ENCODE results near the gene B4GALT3. TPM values are rescaled to one million over a fixed set of nuclear protein-coding genes. Genes with fewer than 3 reads are reported as not detected.

B4GALT3 gene
- total RNA-seq, 6 donors from 2014 or later: 12.3 to 37.1 (median 27.2) TPM

- no peaks in the 10 kb centered on the region for H3K9me3 ChIP-seq
- DNase-seq (no peak), ATAC-seq (ENCODE audit: low FRiP score in 2 of 2) (no peak)
- H3K27me3 ChIP-seq: no peaks in the 10 kb centered on the region
- no peak overlapping the region for H3K4me3 ChIP-seq
- 84 to 100% methylated on average over 1 of the region's 1 CpG for WGBS, 2 donors
- TF ChIP-seq POLR2AphosphoS5 (IDR thresholded peaks at IDR 0.05): no peak
- no peak for TF ChIP-seq EP300 (IDR thresholded peaks at IDR 0.05)
- no peak for TF ChIP-seq POLR2A (IDR thresholded peaks at IDR 0.05)
- TF ChIP-seq, protein P1, sequence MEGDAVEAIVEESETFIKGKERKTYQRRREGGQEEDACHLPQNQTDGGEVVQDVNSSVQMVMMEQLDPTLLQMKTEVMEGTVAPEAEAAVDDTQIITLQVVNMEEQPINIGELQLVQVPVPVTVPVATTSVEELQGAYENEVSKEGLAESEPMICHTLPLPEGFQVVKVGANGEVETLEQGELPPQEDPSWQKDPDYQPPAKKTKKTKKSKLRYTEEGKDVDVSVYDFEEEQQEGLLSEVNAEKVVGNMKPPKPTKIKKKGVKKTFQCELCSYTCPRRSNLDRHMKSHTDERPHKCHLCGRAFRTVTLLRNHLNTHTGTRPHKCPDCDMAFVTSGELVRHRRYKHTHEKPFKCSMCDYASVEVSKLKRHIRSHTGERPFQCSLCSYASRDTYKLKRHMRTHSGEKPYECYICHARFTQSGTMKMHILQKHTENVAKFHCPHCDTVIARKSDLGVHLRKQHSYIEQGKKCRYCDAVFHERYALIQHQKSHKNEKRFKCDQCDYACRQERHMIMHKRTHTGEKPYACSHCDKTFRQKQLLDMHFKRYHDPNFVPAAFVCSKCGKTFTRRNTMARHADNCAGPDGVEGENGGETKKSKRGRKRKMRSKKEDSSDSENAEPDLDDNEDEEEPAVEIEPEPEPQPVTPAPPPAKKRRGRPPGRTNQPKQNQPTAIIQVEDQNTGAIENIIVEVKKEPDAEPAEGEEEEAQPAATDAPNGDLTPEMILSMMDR (IDR thresholded peaks at IDR 0.05): no peak
- H3K27ac ChIP-seq: peak overlapping the region in 3 of 4 donors; percentile 43 to 68 (median 60)
- no peaks in the 10 kb centered on the region for H3K36me3 ChIP-seq
- H3K4me1 ChIP-seq: peaks cover 37 to 42% (median 39%) of the 10 kb centered on the region in 4 donors
These were observed 4.9 kb upstream of the B4GALT3 start for GRCh38 chr1:161182214-161182613.

DNA sequence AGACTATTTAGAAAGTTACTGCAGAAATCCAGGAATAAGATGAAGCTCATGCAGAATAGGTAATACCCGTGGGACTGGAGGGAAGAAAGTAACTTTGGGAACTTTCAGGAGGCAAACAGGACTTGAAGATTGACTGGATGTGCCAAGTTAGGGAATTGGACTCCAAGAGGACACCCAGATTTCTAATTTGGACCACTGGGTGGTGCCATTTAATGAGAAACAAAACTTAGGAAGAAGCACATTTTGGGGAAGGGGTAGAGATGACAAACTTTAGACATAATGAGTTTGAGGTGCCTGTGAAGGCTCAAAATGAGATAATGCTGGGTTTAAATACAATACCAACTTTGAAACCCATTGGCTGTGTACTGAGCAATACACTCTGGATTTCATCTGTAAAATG, 3.3 kb upstream of the B4GALT3 start:
- H3K36me3 ChIP-seq: peaks cover 0 to 4% (median under 1%) of the 10 kb centered on the region in 4 donors
- H3K9me3 ChIP-seq: no peaks in the 10 kb centered on the region
- no peak overlapping the region for H3K27ac ChIP-seq
- no peak for TF ChIP-seq POLR2A (IDR thresholded peaks at IDR 0.05)
- TF ChIP-seq, protein P1 (IDR thresholded peaks at IDR 0.05): peak in 1 of 6 experiments; percentile 22
- DNase-seq (no peak), ATAC-seq (ENCODE audit: low FRiP score in 2 of 2) (no peak)
- H3K4me1 ChIP-seq: peaks cover 34 to 43% (median 36%) of the 10 kb centered on the region in 4 donors
- H3K27me3 ChIP-seq: no peaks in the 10 kb centered on the region
- whole genome bisulfite sequencing, 2 donors: 67 to 71% methylated on average over 1 of the region's 1 CpG
- H3K4me3 ChIP-seq: no peak overlapping the region

- Histone ChIP-seq H3K27ac (no peak overlapping the region), H3K4me3 (no peak overlapping the region), H3K4me1 (peaks cover 25 to 36% (median 29%) of the 10 kb centered on the region in 4 donors), H3K27me3 (no peaks in the 10 kb centered on the region), H3K9me3 (no peaks in the 10 kb centered on the region), H3K36me3 (peaks cover 0 to 14% (median 7%) of the 10 kb centered on the region in 4 donors)
- no peak for ATAC-seq (ENCODE audit: low FRiP score in 2 of 2)
- TF ChIP-seq POLR2AphosphoS5 (IDR thresholded peaks at IDR 0.05) (no peak), EP300 (IDR thresholded peaks at IDR 0.05) (no peak), POLR2A (IDR thresholded peaks at IDR 0.05) (no peak)
- TF ChIP-seq, protein P1 (IDR thresholded peaks at IDR 0.05): no peak
- 77 to 92% methylated on average over 3 of the region's 3 CpGs for WGBS, 2 donors
- DNase-seq: no peak
These were observed 2.4 kb upstream of the B4GALT3 start for GRCh38 chr1:161179698-161180097.

DNA sequence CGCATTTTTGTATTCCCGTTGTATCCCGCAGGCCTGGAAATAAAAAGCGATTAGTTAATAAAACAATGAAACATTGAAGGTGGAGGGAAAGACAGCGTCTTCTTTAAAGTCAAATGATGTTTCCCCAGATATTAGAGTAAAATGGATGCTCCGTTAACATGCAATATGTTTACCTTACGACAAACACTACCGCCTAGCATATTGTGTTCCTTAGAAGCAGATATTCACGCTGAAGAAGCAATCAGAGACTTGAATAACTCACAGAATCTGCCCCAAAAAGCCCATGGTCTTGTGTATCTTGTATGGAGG, 583 bp upstream of the B4GALT3 start:
- Histone ChIP-seq H3K4me3 (peak overlapping the region in 3 of 4 donors; percentile 64 to 77 (median 65)), H3K4me1 (peaks cover 19 to 24% (median 24%) of the 10 kb centered on the region in 4 donors), H3K9me3 (no peaks in the 10 kb centered on the region), H3K27ac (peak overlapping the region; percentile 83 to 94 (median 93)), H3K36me3 (peaks cover 11 to 31% (median 20%) of the 10 kb centered on the region in 4 donors), H3K27me3 (no peaks in the 10 kb centered on the region)
- no peak for DNase-seq
- 61 to 65% methylated on average over 9 of the region's 9 CpGs for WGBS, 2 donors
- TF ChIP-seq, protein P1 (IDR thresholded peaks at IDR 0.05): no peak
- no peak for TF ChIP-seq EP300 (IDR thresholded peaks at IDR 0.05)
- no peak for TF ChIP-seq POLR2AphosphoS5 (IDR thresholded peaks at IDR 0.05)
- no peak for TF ChIP-seq POLR2A (IDR thresholded peaks at IDR 0.05)
- no peak for ATAC-seq (ENCODE audit: low FRiP score in 2 of 2)

DNA sequence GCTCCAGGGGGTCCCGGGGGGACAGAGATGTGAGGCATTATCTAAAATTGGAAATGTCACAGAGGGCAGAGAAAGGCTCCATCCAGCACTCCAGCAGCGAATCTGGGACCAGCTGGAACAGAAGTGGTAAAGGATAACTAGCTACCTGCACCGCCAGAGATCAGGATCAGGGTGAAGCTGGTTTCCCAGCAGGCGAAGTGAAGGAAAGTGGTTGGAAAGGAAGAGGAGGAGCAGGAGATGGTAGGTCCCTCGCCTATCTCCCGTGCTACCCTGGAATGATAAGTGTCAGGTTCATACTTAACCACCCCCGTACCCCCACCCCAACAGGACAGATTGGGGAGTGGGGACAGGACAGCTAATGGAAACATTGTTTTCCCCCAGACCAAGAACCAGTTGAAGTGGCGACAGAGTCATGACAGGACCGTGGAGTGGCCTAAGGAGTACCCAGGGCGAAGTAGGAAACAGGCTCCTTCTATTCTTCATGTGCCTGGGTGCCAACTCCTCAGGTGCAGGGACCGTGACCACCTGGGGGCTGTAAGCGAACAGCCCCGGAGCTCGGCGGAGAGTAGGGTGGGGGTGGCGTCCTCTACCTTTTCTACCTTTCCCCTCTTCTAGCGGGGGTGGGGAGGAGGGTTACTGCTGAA, 717 bp downstream of the B4GALT3 start:
- H3K4me3 ChIP-seq: peak overlapping the region; percentile 39 to 77 (median 64)
- 23 to 28% methylated on average over 11 to 17 of the region's 17 CpGs for WGBS, 2 donors
- H3K27ac ChIP-seq: peak overlapping the region; percentile 83 to 94 (median 93)
- peak; percentile 5 to 44 for ATAC-seq (ENCODE audit: low FRiP score in 2 of 2)
- peaks cover 20 to 44% (median 31%) of the 10 kb centered on the region in 4 donors for H3K36me3 ChIP-seq
- TF ChIP-seq POLR2AphosphoS5 (IDR thresholded peaks at IDR 0.05) (no peak), POLR2A (IDR thresholded peaks at IDR 0.05) (no peak), EP300 (IDR thresholded peaks at IDR 0.05) (no peak)
- TF ChIP-seq, protein P1 (IDR thresholded peaks at IDR 0.05): no peak
- no peaks in the 10 kb centered on the region for H3K9me3 ChIP-seq
- H3K27me3 ChIP-seq: no peaks in the 10 kb centered on the region
- H3K4me1 ChIP-seq: peaks cover 19 to 29% (median 24%) of the 10 kb centered on the region in 4 donors
- no peak for DNase-seq

Measured in upper lobe of left lung (tissue), 6 donors.